ENCODE results near the gene SLC9A4.

Gene SLC9A4

DNA sequence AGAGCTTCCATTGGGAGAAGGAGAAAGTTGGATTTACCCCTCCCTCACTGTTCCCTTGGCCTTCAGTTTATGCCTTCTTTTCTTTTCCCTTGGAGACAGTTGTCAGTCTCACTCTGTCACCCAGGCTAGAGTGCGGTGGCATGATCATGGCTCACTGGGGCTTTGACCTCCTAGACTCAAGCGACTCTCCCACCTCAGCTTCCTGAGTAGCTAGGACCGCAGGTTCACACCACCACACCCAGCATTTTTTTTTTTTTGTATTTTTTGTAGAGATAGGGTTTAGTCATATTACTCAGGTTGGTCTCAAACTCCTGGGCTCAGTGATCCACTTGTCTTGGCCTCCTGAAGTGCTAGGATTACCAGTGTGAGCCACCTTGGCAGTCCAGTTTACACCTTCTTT lies 49.9 kb downstream of the SLC9A4 start (continued):
- TF ChIP-seq ZC3H10 (CRISPR knock-in tag; IDR thresholded peaks at IDR 0.05) (no peak), PPARA (CRISPR knock-in tag; IDR thresholded peaks at IDR 0.05; ENCODE audit: borderline replicate concordance) (no peak), TOX (CRISPR knock-in tag; IDR thresholded peaks at IDR 0.05; ENCODE audit: borderline replicate concordance) (no peak), ISL1 (CRISPR knock-in tag; IDR thresholded peaks at IDR 0.05) (no peak), ZFP3 (CRISPR knock-in tag; IDR thresholded peaks at IDR 0.05) (no peak), ZNF8 (CRISPR knock-in tag; IDR thresholded peaks at IDR 0.05) (no peak)
- TF ChIP-seq, protein P1, sequence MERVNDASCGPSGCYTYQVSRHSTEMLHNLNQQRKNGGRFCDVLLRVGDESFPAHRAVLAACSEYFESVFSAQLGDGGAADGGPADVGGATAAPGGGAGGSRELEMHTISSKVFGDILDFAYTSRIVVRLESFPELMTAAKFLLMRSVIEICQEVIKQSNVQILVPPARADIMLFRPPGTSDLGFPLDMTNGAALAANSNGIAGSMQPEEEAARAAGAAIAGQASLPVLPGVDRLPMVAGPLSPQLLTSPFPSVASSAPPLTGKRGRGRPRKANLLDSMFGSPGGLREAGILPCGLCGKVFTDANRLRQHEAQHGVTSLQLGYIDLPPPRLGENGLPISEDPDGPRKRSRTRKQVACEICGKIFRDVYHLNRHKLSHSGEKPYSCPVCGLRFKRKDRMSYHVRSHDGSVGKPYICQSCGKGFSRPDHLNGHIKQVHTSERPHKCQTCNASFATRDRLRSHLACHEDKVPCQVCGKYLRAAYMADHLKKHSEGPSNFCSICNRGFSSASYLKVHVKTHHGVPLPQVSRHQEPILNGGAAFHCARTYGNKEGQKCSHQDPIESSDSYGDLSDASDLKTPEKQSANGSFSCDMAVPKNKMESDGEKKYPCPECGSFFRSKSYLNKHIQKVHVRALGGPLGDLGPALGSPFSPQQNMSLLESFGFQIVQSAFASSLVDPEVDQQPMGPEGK (CRISPR knock-in tag; IDR thresholded peaks at IDR 0.05; ENCODE audit: borderline replicate concordance), result no peak

DNA sequence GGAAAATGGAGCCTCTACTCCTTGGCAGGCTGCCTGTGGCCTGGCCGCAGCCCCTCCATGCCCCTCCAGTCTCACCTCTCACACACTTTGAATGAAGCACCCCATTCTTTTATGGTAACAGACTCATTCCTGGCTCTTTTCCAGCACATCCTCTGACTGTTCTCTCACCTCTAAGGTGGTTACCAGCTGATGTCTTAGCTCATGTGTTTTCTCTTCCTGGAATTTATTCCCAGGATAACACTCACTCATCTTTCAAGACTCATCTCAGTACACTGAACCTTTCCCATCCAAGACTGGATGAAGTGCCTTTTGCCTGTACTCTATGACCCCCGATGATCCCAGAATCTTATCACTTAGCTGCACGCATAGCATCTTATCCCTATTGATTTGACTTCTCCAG lies 50.6 kb downstream of the SLC9A4 start:
- TF ChIP-seq, protein P2, sequence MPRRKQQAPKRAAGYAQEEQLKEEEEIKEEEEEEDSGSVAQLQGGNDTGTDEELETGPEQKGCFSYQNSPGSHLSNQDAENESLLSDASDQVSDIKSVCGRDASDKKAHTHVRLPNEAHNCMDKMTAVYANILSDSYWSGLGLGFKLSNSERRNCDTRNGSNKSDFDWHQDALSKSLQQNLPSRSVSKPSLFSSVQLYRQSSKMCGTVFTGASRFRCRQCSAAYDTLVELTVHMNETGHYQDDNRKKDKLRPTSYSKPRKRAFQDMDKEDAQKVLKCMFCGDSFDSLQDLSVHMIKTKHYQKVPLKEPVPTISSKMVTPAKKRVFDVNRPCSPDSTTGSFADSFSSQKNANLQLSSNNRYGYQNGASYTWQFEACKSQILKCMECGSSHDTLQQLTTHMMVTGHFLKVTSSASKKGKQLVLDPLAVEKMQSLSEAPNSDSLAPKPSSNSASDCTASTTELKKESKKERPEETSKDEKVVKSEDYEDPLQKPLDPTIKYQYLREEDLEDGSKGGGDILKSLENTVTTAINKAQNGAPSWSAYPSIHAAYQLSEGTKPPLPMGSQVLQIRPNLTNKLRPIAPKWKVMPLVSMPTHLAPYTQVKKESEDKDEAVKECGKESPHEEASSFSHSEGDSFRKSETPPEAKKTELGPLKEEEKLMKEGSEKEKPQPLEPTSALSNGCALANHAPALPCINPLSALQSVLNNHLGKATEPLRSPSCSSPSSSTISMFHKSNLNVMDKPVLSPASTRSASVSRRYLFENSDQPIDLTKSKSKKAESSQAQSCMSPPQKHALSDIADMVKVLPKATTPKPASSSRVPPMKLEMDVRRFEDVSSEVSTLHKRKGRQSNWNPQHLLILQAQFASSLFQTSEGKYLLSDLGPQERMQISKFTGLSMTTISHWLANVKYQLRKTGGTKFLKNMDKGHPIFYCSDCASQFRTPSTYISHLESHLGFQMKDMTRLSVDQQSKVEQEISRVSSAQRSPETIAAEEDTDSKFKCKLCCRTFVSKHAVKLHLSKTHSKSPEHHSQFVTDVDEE (CRISPR knock-in tag; IDR thresholded peaks at IDR 0.05), result no peak
- TF ChIP-seq, protein P3, sequence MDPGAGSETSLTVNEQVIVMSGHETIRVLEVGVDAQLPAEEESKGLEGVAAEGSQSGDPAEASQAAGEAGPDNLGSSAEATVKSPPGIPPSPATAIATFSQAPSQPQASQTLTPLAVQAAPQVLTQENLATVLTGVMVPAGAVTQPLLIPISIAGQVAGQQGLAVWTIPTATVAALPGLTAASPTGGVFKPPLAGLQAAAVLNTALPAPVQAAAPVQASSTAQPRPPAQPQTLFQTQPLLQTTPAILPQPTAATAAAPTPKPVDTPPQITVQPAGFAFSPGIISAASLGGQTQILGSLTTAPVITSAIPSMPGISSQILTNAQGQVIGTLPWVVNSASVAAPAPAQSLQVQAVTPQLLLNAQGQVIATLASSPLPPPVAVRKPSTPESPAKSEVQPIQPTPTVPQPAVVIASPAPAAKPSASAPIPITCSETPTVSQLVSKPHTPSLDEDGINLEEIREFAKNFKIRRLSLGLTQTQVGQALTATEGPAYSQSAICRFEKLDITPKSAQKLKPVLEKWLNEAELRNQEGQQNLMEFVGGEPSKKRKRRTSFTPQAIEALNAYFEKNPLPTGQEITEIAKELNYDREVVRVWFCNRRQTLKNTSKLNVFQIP (CRISPR knock-in tag; IDR thresholded peaks at IDR 0.05; ENCODE audit: borderline replicate concordance, low read depth), result no peak
- no peak for TF ChIP-seq CSDC2 (CRISPR knock-in tag; IDR thresholded peaks at IDR 0.05)
- TF ChIP-seq, protein P1 (CRISPR knock-in tag; IDR thresholded peaks at IDR 0.05; ENCODE audit: borderline replicate concordance), result no peak
- TF ChIP-seq ZFP3 (CRISPR knock-in tag; IDR thresholded peaks at IDR 0.05), result no peak
- no peak for TF ChIP-seq ARNTL (CRISPR knock-in tag; IDR thresholded peaks at IDR 0.05; ENCODE audit: borderline replicate concordance, low read depth)
- TF ChIP-seq RARB (CRISPR knock-in tag; IDR thresholded peaks at IDR 0.05), result no peak
- TF ChIP-seq ISL1 (CRISPR knock-in tag; IDR thresholded peaks at IDR 0.05), result no peak
- TF ChIP-seq ZNF565 (CRISPR knock-in tag; conservative IDR thresholded peaks at IDR 0.05; ENCODE audit: low read depth), result no peak
- TF ChIP-seq SNAI2 (CRISPR knock-in tag; IDR thresholded peaks at IDR 0.05), result no peak
- TF ChIP-seq ZFP30 (CRISPR knock-in tag; IDR thresholded peaks at IDR 0.05), result no peak
- no peak for TF ChIP-seq ZNF70 (CRISPR knock-in tag; IDR thresholded peaks at IDR 0.05)
- TF ChIP-seq, protein P4, sequence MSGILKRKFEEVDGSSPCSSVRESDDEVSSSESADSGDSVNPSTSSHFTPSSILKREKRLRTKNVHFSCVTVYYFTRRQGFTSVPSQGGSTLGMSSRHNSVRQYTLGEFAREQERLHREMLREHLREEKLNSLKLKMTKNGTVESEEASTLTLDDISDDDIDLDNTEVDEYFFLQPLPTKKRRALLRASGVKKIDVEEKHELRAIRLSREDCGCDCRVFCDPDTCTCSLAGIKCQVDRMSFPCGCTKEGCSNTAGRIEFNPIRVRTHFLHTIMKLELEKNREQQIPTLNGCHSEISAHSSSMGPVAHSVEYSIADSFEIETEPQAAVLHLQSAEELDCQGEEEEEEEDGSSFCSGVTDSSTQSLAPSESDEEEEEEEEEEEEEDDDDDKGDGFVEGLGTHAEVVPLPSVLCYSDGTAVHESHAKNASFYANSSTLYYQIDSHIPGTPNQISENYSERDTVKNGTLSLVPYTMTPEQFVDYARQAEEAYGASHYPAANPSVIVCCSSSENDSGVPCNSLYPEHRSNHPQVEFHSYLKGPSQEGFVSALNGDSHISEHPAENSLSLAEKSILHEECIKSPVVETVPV (CRISPR knock-in tag; IDR thresholded peaks at IDR 0.05), result no peak
- TF ChIP-seq OSR1 (CRISPR knock-in tag; IDR thresholded peaks at IDR 0.05), result no peak
- ATAC-seq, result no peak

DNA sequence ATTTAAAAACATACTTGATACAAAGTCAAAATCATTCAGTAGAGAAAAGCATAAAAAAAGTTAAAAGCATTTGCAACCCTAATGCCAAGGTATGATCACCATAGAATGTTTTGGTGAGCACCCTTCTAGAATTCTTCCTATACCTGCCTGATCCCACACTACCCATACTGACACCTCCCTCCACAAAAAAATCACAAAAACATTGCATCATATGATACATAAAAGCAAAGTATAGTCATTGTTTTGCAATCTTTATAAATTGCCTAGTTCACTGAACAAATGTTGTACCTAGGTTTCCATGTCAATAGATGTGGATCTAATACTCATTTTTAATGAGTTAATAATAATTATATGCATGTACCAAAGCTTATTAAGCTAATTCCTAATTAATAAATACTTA lies 54.1 kb downstream of the SLC9A4 start:
- no peak for TF ChIP-seq TCF4 (CRISPR knock-in tag; IDR thresholded peaks at IDR 0.05; ENCODE audit: borderline replicate concordance)
- TF ChIP-seq, protein P1 (CRISPR knock-in tag; IDR thresholded peaks at IDR 0.05; ENCODE audit: borderline replicate concordance), result no peak
- no peak for TF ChIP-seq SNAI2 (CRISPR knock-in tag; IDR thresholded peaks at IDR 0.05)
- TF ChIP-seq, protein P4 (CRISPR knock-in tag; IDR thresholded peaks at IDR 0.05), result no peak
- ATAC-seq, result no peak
